ENCODE results near the gene S1PR4.

S1PR4 gene

DNA sequence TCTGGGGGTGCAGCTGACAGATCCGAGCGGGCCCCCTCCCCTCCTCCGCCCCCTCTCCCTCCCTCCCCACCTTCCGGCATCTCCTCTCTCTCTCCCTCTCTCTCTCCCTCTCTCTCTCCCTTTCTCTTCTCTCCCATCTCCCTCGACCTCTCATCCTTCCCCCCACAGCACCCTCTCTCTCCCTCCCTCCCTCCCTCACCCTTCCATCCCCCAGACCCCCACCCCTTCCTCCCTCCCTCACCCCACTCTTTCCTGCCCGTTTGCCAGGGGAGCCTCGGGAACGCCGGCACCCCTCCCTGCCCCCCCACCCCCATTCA lies 46.6 kb downstream of the S1PR4 start:
- H3K27ac ChIP-seq (replicated peaks): no peak overlapping the region
- H3K27me3 ChIP-seq (ENCODE audit: insufficient read depth, poor library complexity, severe bottlenecking): peaks cover 20% of the 10 kb centered on the region
- H3K4me3 ChIP-seq (replicated peaks; ENCODE audit: insufficient read depth, low read length): no peak overlapping the region
- DNase-seq (ENCODE audit: low read depth in 1 of 2, low spot score in 1 of 2): no peak
- TF ChIP-seq POLR2AphosphoS5 (IDR thresholded peaks at IDR 0.05; ENCODE audit: low read depth): no peak
- no peak for TF ChIP-seq SPI1 (IDR thresholded peaks at IDR 0.05; ENCODE audit: borderline replicate concordance, low read depth)
- TF ChIP-seq GABPA (IDR thresholded peaks at IDR 0.05; ENCODE audit: low read depth): no peak
- TF ChIP-seq REST (IDR thresholded peaks at IDR 0.05; ENCODE audit: insufficient replicate concordance, low read depth): no peak
- no peak for TF ChIP-seq CTCF (IDR thresholded peaks at IDR 0.05; ENCODE audit: insufficient read depth, low read length)

GRCh38 chr19:3225677-3226093 lies 47.1 kb downstream of the S1PR4 start:
- Histone ChIP-seq H3K27ac (replicated peaks) (no peak overlapping the region), H3K27me3 (ENCODE audit: insufficient read depth, poor library complexity, severe bottlenecking) (peaks cover 20% of the 10 kb centered on the region), H3K4me3 (replicated peaks; ENCODE audit: insufficient read depth, low read length) (no peak overlapping the region)
- no peak for DNase-seq (ENCODE audit: low read depth in 1 of 2, low spot score in 1 of 2)
- TF ChIP-seq CTCF (IDR thresholded peaks at IDR 0.05; ENCODE audit: insufficient read depth, low read length) (no peak), REST (IDR thresholded peaks at IDR 0.05; ENCODE audit: insufficient replicate concordance, low read depth) (no peak), GABPA (IDR thresholded peaks at IDR 0.05; ENCODE audit: low read depth) (no peak), POLR2AphosphoS5 (IDR thresholded peaks at IDR 0.05; ENCODE audit: low read depth) (no peak)

DNA sequence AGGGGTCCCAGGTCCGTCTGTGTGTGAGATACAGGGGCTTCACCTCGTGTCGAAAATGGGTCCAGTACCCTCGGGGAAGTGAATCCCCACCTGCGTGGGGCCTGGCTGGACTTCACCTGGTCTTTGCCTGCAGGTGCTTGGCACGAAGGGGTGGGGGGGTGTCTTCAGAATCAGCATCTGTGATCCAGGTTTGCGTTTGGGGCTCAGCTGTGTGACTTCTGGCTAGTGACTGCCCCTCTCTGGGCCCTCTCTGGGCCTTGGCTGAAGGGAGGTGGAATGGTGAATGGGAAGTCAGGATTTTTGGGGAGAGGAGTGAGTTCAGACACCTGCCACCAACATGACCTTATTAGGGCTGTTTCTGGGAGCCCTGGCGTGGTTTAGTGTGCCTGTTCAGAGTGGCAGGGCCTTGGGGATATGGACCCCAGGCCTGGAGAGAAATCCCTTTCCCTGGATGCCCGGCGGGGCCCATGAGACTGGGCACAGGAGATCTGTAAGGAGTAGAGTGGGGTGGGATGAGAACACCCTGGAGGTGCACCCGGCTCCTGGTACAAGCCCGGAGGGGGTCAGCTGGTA lies 48.6 kb downstream of the S1PR4 start:
- Histone ChIP-seq H3K4me3 (replicated peaks; ENCODE audit: insufficient read depth, low read length) (no peak overlapping the region), H3K27me3 (ENCODE audit: insufficient read depth, poor library complexity, severe bottlenecking) (peaks cover 20% of the 10 kb centered on the region), H3K27ac (replicated peaks) (no peak overlapping the region)
- no peak for DNase-seq (ENCODE audit: low read depth in 1 of 2, low spot score in 1 of 2)
- no peak for TF ChIP-seq CTCF (IDR thresholded peaks at IDR 0.05; ENCODE audit: insufficient read depth, low read length)
- TF ChIP-seq POLR2AphosphoS5 (IDR thresholded peaks at IDR 0.05; ENCODE audit: low read depth): no peak
- TF ChIP-seq REST (IDR thresholded peaks at IDR 0.05; ENCODE audit: insufficient replicate concordance, low read depth): no peak
- TF ChIP-seq GABPA (IDR thresholded peaks at IDR 0.05; ENCODE audit: low read depth): no peak
- TF ChIP-seq SPI1 (IDR thresholded peaks at IDR 0.05; ENCODE audit: borderline replicate concordance, low read depth): no peak

Measured in HL-60 (cell line).